ENCODE results near the gene FAM131A. TPM values are rescaled to one million over a fixed set of nuclear protein-coding genes. Genes with fewer than 3 reads are reported as not detected.

The FAM131A gene
- total and polyA plus RNA-seq, 10 of the 15 experiments (the other 5 are each of a cell fraction or from before 2014, with no cell fraction given) = 0.31 to 4.5 (median 1.5) TPM

DNA sequence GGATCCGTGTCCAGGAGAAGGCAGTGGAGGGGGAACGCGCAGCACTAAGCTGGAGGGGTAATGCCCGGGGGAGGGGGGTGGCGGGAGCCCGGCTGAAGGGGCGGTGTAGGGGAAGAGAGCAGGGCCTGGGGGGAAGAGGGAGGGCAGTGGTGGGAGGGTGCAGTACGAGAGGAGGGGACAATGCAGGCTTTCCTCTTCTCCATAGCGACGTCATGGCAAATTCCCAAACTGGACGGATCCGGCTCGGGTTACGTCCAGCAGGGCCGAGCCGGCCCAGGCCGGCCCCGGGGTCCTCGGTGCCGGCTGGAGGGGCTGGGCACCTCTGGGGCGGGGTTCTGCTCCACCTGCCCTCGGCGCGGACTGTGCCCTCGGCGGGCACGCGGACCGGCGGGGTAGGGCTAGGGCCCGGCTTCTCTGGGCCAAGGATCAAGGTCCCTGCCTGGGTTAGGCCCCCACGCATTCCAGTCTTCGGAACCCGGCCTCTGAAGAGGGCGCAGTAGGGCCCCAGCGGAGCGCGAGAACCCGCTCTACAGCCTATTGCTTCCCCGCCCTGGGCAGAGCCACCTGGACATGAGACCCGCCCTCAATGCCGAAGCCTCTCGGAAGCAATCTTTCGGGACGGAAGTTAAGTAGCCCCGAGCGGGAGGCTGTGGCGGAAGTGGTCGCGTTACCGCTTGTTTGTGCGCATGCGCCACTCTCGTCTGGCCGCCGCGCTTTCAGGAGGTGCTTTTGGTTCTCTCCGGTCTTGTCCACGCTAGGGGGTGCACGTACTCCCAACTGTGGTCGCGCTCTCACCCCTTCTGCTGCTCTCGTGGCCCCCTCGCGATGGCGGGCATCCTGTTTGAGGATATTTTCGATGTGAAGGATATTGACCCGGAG, 25.5 kb downstream of the FAM131A start (continued):
- TF ChIP-seq, protein P1, sequence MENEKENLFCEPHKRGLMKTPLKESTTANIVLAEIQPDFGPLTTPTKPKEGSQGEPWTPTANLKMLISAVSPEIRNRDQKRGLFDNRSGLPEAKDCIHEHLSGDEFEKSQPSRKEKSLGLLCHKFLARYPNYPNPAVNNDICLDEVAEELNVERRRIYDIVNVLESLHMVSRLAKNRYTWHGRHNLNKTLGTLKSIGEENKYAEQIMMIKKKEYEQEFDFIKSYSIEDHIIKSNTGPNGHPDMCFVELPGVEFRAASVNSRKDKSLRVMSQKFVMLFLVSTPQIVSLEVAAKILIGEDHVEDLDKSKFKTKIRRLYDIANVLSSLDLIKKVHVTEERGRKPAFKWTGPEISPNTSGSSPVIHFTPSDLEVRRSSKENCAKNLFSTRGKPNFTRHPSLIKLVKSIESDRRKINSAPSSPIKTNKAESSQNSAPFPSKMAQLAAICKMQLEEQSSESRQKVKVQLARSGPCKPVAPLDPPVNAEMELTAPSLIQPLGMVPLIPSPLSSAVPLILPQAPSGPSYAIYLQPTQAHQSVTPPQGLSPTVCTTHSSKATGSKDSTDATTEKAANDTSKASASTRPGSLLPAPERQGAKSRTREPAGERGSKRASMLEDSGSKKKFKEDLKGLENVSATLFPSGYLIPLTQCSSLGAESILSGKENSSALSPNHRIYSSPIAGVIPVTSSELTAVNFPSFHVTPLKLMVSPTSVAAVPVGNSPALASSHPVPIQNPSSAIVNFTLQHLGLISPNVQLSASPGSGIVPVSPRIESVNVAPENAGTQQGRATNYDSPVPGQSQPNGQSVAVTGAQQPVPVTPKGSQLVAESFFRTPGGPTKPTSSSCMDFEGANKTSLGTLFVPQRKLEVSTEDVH (IDR thresholded peaks at IDR 0.05; ENCODE audit: low read depth, partially characterized antibody) = no peak
- TF ChIP-seq NFYA (IDR thresholded peaks at IDR 0.05; ENCODE audit: borderline replicate concordance, low read depth, low read length) (no peak), SMAD1 (IDR thresholded peaks at IDR 0.05; ENCODE audit: low read depth, partially characterized antibody) (peak; percentile 75), TCF12 (IDR thresholded peaks at IDR 0.05; ENCODE audit: low read depth, low read length) (peak; percentile 36; the same call in 1 of the 2 replicates), NBN (IDR thresholded peaks at IDR 0.05) (peak; percentile 92), PAX8 (IDR thresholded peaks at IDR 0.05) (no peak), TCF7 (IDR thresholded peaks at IDR 0.05; ENCODE audit: borderline replicate concordance) (no peak), MEF2A (IDR thresholded peaks at IDR 0.05; ENCODE audit: insufficient read depth, low read depth, low read length) (no peak), NR2F1 (conservative IDR thresholded peaks at IDR 0.05) (no peak; the same call in 1 of the 2 replicates), IRF4 (IDR thresholded peaks at IDR 0.05; ENCODE audit: low read depth, low read length) (peak; percentile 54; the same call in 1 of the 2 replicates), RCOR1 (conservative IDR thresholded peaks at IDR 0.05; ENCODE audit: low read depth, low read length) (no peak), WRNIP1 (IDR thresholded peaks at IDR 0.05; ENCODE audit: borderline replicate concordance, low read depth, low read length) (no peak), SRF (IDR thresholded peaks at IDR 0.05; ENCODE audit: low read depth in 2 of 2, low read length in 2 of 2) (no peak), EGR1 (IDR thresholded peaks at IDR 0.05; ENCODE audit: borderline replicate concordance in 1 of 2, low read depth in 2 of 2, low read length in 2 of 2) (no peak), LARP7 (IDR thresholded peaks at IDR 0.05) (peak; percentile 37; the same call in 1 of the 2 replicates), BHLHE40 (IDR thresholded peaks at IDR 0.05; ENCODE audit: borderline replicate concordance in 1 of 2, low read depth in 2 of 2, low read length in 1 of 2) (peak in 1 of 2 experiments; percentile 22; a peak in 1 of 4 replicates), HDAC6 (IDR thresholded peaks at IDR 0.05; ENCODE audit: unreplicated experiment) (no peak), PML (IDR thresholded peaks at IDR 0.05; ENCODE audit: low read length) (peak; percentile 81; the same call in 1 of the 2 replicates)
- TF ChIP-seq, protein P2, sequence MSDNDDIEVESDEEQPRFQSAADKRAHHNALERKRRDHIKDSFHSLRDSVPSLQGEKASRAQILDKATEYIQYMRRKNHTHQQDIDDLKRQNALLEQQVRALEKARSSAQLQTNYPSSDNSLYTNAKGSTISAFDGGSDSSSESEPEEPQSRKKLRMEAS (IDR thresholded peaks at IDR 0.05; ENCODE audit: low read depth, low read length) = peak; percentile 51; the same call in 1 of the 2 replicates
- TF ChIP-seq, protein P3, sequence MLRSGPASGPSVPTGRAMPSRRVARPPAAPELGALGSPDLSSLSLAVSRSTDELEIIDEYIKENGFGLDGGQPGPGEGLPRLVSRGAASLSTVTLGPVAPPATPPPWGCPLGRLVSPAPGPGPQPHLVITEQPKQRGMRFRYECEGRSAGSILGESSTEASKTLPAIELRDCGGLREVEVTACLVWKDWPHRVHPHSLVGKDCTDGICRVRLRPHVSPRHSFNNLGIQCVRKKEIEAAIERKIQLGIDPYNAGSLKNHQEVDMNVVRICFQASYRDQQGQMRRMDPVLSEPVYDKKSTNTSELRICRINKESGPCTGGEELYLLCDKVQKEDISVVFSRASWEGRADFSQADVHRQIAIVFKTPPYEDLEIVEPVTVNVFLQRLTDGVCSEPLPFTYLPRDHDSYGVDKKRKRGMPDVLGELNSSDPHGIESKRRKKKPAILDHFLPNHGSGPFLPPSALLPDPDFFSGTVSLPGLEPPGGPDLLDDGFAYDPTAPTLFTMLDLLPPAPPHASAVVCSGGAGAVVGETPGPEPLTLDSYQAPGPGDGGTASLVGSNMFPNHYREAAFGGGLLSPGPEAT (IDR thresholded peaks at IDR 0.05; ENCODE audit: low read depth) = peak; percentile 62; the same call in 1 of the 2 replicates
- TF ChIP-seq, protein P4, sequence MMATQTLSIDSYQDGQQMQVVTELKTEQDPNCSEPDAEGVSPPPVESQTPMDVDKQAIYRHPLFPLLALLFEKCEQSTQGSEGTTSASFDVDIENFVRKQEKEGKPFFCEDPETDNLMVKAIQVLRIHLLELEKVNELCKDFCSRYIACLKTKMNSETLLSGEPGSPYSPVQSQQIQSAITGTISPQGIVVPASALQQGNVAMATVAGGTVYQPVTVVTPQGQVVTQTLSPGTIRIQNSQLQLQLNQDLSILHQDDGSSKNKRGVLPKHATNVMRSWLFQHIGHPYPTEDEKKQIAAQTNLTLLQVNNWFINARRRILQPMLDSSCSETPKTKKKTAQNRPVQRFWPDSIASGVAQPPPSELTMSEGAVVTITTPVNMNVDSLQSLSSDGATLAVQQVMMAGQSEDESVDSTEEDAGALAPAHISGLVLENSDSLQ (IDR thresholded peaks at IDR 0.05) = no peak
- TF ChIP-seq, protein P5, sequence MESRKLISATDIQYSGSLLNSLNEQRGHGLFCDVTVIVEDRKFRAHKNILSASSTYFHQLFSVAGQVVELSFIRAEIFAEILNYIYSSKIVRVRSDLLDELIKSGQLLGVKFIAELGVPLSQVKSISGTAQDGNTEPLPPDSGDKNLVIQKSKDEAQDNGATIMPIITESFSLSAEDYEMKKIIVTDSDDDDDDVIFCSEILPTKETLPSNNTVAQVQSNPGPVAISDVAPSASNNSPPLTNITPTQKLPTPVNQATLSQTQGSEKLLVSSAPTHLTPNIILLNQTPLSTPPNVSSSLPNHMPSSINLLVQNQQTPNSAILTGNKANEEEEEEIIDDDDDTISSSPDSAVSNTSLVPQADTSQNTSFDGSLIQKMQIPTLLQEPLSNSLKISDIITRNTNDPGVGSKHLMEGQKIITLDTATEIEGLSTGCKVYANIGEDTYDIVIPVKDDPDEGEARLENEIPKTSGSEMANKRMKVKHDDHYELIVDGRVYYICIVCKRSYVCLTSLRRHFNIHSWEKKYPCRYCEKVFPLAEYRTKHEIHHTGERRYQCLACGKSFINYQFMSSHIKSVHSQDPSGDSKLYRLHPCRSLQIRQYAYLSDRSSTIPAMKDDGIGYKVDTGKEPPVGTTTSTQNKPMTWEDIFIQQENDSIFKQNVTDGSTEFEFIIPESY (IDR thresholded peaks at IDR 0.05) = no peak
